ENCODE measurements around the gene CD22. TPM values are rescaled to one million over a fixed set of nuclear protein-coding genes. Genes with fewer than 3 reads are reported as not detected.
A peak's percentile ranks its signal among the peaks of the same experiment; 100 is the strongest.
"Not testable (repeated sequence)": the region's sequence is repeated elsewhere in the genome, so short reads cannot be mapped to it uniquely, and the experiment has no call there.

CD22 gene
- total and polyA plus RNA-seq, 4 donors, result 9.4 to 39.4 (median 18.9) TPM

DNA sequence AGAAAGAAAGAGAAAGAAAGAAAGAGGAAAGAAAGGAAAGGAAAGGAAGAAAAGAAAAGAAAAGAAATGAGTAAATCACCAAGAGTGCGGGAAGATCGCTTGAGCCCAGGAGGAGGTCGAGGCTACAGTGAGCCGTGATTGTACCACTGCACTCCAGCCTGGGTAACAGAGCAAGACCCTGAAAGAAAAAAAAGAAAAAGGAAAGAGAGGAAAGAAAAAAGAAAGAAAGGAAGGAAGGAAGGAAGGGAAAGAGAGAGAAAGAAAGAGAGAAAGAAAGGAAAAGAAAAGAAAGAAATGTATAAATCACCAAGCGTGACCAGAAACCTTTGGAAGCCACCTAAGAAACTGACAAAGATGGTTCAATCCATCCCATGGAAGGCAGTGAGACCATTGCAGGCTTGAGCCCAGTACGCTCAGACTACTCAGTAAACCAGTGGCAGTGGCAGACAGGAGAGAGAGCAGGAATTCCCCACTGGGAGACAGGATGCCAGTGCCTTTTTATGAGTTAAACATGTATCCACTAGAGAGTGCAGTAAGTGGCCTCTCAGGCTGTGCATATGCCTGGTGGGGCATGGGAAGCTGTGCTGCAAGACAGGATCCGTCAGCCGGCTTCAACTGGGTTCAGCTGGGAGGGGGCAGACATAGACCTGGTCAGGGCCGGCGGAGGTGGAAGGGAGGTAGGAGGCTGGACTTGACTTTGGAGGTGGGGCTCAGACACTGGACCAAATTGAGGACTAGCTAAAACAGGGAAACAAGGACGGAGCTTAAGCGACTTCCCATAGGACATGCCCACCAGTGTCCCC, 46.7 kb downstream of the CD22 start:
- H3K27me3 ChIP-seq (ENCODE audit: control insufficient read depth, insufficient read depth, low read length), result no peaks in the 10 kb centered on the region
- no peaks in the 10 kb centered on the region for H3K4me1 ChIP-seq (ENCODE audit: control insufficient read depth, insufficient read depth, low read length)
- H3K27ac ChIP-seq (ENCODE audit: low read depth, low read length), result no peak overlapping the region
- WGBS (ENCODE audit: insufficient coverage), result 74% methylated on average over 9 of the region's 12 CpGs
- peak in 1 of 6 donors; percentile 0 for DNase-seq (ENCODE audit: low read depth in 4 of 6, low spot score in 6 of 6)
- peaks cover 1% of the 10 kb centered on the region for H3K9me3 ChIP-seq (ENCODE audit: control insufficient read depth, insufficient read depth, low read length)
- no peaks in the 10 kb centered on the region for H3K36me3 ChIP-seq (ENCODE audit: control insufficient read depth, insufficient read depth, low read length)
- H3K4me3 ChIP-seq (ENCODE audit: low read depth, low read length), result no peak overlapping the region

DNA sequence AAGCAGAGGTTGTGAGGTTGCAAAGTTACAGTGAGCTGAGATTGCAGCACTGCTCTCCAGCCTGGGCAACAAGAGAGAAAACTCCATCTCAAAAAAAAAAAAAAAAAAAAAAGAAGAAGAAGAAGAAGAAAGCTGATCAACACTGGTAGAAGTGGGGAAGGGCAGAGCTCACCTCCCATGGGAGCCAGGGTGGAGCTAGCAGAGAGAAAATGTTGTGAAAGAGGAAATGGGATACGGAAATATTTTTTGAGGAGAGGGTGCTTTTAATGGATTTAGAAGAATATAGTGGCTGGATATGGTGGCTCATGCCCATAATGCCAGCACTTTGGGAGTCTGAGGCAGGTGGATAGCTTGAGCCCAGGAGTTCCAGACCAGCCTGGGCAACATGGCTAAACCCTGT, 48.7 kb downstream of the CD22 start:
- H3K27ac ChIP-seq (ENCODE audit: low read depth, low read length), result no peak overlapping the region
- no peak overlapping the region for H3K4me3 ChIP-seq (ENCODE audit: low read depth, low read length)
- peaks cover 2% of the 10 kb centered on the region for H3K27me3 ChIP-seq (ENCODE audit: control insufficient read depth, insufficient read depth, low read length)
- DNase-seq (ENCODE audit: low read depth in 4 of 6, low spot score in 6 of 6), result no peak
- no peaks in the 10 kb centered on the region for H3K36me3 ChIP-seq (ENCODE audit: control insufficient read depth, insufficient read depth, low read length)
- WGBS (ENCODE audit: insufficient coverage), result 100% methylated on average over 1 of the region's 1 CpG
- no peaks in the 10 kb centered on the region for H3K4me1 ChIP-seq (ENCODE audit: control insufficient read depth, insufficient read depth, low read length)
- H3K9me3 ChIP-seq (ENCODE audit: control insufficient read depth, insufficient read depth, low read length), result peaks cover 1% of the 10 kb centered on the region

DNA sequence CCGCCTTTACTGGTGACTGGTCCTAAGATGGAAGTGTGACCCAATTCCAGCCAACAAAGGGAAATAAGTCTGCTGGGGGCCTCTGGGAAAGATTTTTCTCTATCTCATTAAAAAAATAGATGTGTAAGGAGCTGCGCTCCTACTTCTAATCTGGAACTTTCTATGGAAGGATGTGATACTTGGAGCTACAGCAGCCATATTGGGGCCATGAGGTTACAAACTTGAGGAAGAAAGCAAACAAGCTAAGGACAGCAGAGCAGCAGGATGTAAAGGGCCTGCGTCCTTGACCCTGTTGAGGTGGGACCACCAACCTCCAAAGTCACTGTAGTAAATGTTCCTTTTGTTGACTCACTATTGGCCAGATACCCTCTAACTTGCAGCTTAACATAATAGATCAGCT, 49.4 kb downstream of the CD22 start:
- H3K36me3 ChIP-seq (ENCODE audit: control insufficient read depth, insufficient read depth, low read length), result no peaks in the 10 kb centered on the region
- 90% methylated on average over 1 of the region's 3 CpGs for WGBS (ENCODE audit: insufficient coverage)
- no peaks in the 10 kb centered on the region for H3K4me1 ChIP-seq (ENCODE audit: control insufficient read depth, insufficient read depth, low read length)
- peaks cover 2% of the 10 kb centered on the region for H3K27me3 ChIP-seq (ENCODE audit: control insufficient read depth, insufficient read depth, low read length)
- peak in 1 of 6 donors; percentile 0 for DNase-seq (ENCODE audit: low read depth in 4 of 6, low spot score in 6 of 6)
- H3K4me3 ChIP-seq (ENCODE audit: low read depth, low read length), result no peak overlapping the region
- H3K27ac ChIP-seq (ENCODE audit: low read depth, low read length), result no peak overlapping the region
- peaks cover 1% of the 10 kb centered on the region for H3K9me3 ChIP-seq (ENCODE audit: control insufficient read depth, insufficient read depth, low read length)

DNA sequence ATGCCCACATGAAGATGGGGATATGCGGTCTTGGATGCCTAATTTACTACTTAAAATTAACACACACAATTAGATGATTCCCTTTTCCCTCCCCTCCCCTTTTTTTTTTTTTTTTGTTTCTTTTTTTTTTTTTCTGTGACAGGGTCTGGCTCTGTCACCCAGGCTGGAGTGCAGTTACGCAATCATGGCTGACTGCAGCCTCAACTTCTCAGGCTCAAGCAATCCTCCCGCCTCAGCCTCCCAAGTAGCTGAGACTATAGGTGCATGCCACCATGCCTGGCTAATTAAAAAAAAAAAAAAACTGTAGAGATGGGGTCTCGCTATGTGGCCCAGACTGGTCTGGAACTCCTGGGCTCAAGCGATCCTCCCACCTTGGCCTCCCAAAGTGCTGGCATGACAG, 50.6 kb downstream of the CD22 start:
- WGBS (ENCODE audit: insufficient coverage), result 90% methylated on average over 2 of the region's 5 CpGs

DNA sequence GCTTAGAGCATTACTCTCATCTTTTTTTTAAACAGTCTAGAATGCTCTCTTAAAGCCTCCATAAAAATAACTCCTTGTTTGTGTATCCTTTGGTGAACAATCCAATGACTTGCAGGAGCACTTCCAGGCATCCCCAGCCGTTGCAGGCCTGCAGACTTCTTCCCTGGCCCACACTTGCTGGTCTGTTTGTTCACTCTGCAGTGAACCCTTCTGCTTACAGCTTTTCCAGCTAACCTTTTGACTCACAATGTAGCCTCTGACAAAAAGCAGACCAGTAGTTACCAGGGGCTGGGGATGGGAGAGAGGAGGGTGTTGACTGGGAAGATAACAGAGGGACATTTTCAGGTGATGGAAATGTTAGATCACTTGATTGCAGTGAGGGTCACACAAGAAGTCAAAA, 51.0 kb downstream of the CD22 start:
- Histone ChIP-seq H3K4me1 (ENCODE audit: control insufficient read depth, insufficient read depth, low read length) (no peaks in the 10 kb centered on the region), H3K9me3 (ENCODE audit: control insufficient read depth, insufficient read depth, low read length) (peaks cover 4% of the 10 kb centered on the region), H3K27me3 (ENCODE audit: control insufficient read depth, insufficient read depth, low read length) (peaks cover 2% of the 10 kb centered on the region), H3K4me3 (ENCODE audit: low read depth, low read length) (no peak overlapping the region), H3K36me3 (ENCODE audit: control insufficient read depth, insufficient read depth, low read length) (no peaks in the 10 kb centered on the region), H3K27ac (ENCODE audit: low read depth, low read length) (no peak overlapping the region)
- DNase-seq (ENCODE audit: low read depth in 4 of 6, low spot score in 6 of 6), result peak in 1 of 6 donors; percentile 0
- 50% methylated on average over 1 of the region's 1 CpG for WGBS (ENCODE audit: insufficient coverage)

More for the DNA sequence above, 50.6 kb downstream of the CD22 start:
- H3K9me3 ChIP-seq (ENCODE audit: control insufficient read depth, insufficient read depth, low read length); H3K36me3 ChIP-seq (ENCODE audit: control insufficient read depth, insufficient read depth, low read length); H3K4me3 ChIP-seq (ENCODE audit: low read depth, low read length); H3K4me1 ChIP-seq (ENCODE audit: control insufficient read depth, insufficient read depth, low read length); H3K27me3 ChIP-seq (ENCODE audit: control insufficient read depth, insufficient read depth, low read length); H3K27ac ChIP-seq (ENCODE audit: low read depth, low read length); DNase-seq (ENCODE audit: low read depth in 4 of 6, low spot score in 6 of 6): not testable (repeated sequence)

DNA sequence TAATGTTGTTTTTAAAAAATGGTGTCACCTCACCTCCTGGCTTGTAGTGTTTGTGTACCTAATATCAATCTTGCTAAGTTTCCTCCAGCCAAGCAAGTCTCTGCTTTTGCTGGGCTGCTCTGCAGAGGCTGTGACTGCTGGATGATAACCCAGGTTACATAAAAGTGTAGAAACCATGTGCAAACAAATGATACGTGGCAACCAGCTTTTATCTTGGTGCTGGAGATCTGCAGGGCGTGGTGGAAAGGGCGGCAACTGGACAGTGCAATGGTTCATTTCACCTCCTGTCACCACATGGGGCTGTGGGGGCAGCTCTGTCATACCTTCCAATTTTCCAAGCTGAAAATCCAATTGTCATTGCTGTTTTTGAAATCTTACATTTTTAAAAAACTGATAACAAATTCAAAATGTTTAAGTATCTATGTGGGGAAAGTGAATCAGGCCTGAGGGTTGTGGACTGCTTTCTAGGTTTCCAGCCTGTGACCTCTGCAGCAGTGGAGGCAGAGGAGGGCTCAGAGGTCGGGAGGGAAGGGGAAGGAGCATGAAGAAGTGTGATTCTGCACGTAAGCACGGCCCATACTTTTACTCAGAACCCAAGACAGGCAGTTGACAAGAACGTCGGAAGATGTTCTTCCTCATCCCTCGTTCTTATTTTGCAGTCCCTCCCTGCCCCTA, 51.6 kb downstream of the CD22 start:
- peak in 1 of 6 donors; percentile 0 for DNase-seq (ENCODE audit: low read depth in 4 of 6, low spot score in 6 of 6)
- Histone ChIP-seq H3K4me3 (ENCODE audit: low read depth, low read length) (no peak overlapping the region), H3K27ac (ENCODE audit: low read depth, low read length) (no peak overlapping the region), H3K27me3 (ENCODE audit: control insufficient read depth, insufficient read depth, low read length) (peaks cover 2% of the 10 kb centered on the region), H3K36me3 (ENCODE audit: control insufficient read depth, insufficient read depth, low read length) (no peaks in the 10 kb centered on the region), H3K9me3 (ENCODE audit: control insufficient read depth, insufficient read depth, low read length) (peaks cover 4% of the 10 kb centered on the region), H3K4me1 (ENCODE audit: control insufficient read depth, insufficient read depth, low read length) (no peaks in the 10 kb centered on the region)
- 72% methylated on average over 9 of the region's 9 CpGs for WGBS (ENCODE audit: insufficient coverage)

DNA sequence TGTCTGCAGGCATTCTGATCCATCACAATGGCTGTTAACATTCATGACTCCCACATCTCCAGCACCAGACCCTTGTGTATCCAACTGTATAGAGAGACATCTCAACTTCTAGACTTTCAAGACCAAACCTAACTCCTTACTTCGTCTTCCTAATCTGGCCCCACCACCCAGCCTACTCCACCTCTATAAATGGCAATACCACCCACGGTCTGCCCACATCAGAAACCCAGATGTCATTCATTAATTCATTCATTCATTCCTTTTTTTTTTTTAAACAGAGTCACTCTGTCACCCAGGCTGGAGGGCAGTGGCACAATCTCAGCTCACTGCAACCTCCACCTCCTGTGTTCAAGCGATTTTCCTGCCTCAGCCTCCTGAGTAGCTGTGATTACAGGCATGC, 52.3 kb downstream of the CD22 start:
- Histone ChIP-seq H3K27me3 (ENCODE audit: control insufficient read depth, insufficient read depth, low read length) (peaks cover 2% of the 10 kb centered on the region), H3K27ac (ENCODE audit: low read depth, low read length) (no peak overlapping the region), H3K36me3 (ENCODE audit: control insufficient read depth, insufficient read depth, low read length) (no peaks in the 10 kb centered on the region), H3K4me1 (ENCODE audit: control insufficient read depth, insufficient read depth, low read length) (no peaks in the 10 kb centered on the region), H3K9me3 (ENCODE audit: control insufficient read depth, insufficient read depth, low read length) (peaks cover 4% of the 10 kb centered on the region), H3K4me3 (ENCODE audit: low read depth, low read length) (no peak overlapping the region)
- no peak for DNase-seq (ENCODE audit: low read depth in 4 of 6, low spot score in 6 of 6)
- 73% methylated on average over 3 of the region's 3 CpGs for WGBS (ENCODE audit: insufficient coverage)

DNA sequence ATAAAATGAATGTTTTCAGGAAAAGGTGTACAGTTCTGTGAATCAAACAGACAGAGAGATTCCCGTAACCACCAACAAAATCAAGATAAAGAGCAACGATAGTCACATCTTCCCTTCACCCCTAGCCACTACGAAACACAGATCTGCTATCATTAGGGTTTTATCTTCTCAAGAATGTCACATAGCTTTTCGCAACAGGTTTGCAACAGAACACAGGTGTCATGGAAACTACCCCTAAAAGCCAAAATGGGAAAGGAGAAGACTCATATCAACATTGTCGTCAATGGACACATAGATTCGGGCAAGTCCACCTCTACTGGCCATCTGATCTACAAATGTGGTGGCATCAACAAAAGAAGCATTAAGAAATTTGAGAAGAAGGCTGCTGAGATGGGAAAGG, 52.9 kb downstream of the CD22 start:
- Histone ChIP-seq H3K27me3 (ENCODE audit: control insufficient read depth, insufficient read depth, low read length) (peaks cover 2% of the 10 kb centered on the region), H3K36me3 (ENCODE audit: control insufficient read depth, insufficient read depth, low read length) (no peaks in the 10 kb centered on the region), H3K27ac (ENCODE audit: low read depth, low read length) (no peak overlapping the region), H3K4me1 (ENCODE audit: control insufficient read depth, insufficient read depth, low read length) (no peaks in the 10 kb centered on the region), H3K9me3 (ENCODE audit: control insufficient read depth, insufficient read depth, low read length) (peaks cover 4% of the 10 kb centered on the region), H3K4me3 (ENCODE audit: low read depth, low read length) (no peak overlapping the region)
- DNase-seq (ENCODE audit: low read depth in 4 of 6, low spot score in 6 of 6), result peak in 1 of 6 donors; percentile 0
- 85% methylated on average over 3 of the region's 6 CpGs for WGBS (ENCODE audit: insufficient coverage)

DNA sequence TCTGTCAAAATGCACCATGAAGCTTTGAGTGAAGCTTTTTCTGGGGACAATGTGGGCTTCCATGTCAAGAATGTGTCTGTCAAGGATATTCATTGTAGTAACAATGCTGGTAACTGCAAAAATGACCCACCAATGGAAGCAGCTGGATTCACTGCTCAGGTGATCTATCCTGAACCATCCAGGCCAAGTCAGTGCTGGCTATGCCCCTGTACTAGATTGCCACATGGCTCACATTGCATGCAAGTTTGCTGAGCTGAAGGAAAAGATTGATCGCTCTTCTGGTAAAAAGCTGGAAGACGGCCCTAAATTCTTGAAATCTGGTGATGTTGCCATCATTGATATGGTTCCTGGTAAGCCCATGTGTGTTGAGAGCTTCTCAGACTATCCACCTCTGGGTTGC, 54.5 kb downstream of the CD22 start:
- Histone ChIP-seq H3K4me1 (ENCODE audit: control insufficient read depth, insufficient read depth, low read length) (no peaks in the 10 kb centered on the region), H3K9me3 (ENCODE audit: control insufficient read depth, insufficient read depth, low read length) (peaks cover 3% of the 10 kb centered on the region), H3K27me3 (ENCODE audit: control insufficient read depth, insufficient read depth, low read length) (peaks cover 2% of the 10 kb centered on the region), H3K4me3 (ENCODE audit: low read depth, low read length) (no peak overlapping the region), H3K36me3 (ENCODE audit: control insufficient read depth, insufficient read depth, low read length) (no peaks in the 10 kb centered on the region), H3K27ac (ENCODE audit: low read depth, low read length) (no peak overlapping the region)
- DNase-seq (ENCODE audit: low read depth in 4 of 6, low spot score in 6 of 6), result no peak
- WGBS (ENCODE audit: insufficient coverage), result 93% methylated on average over 2 of the region's 2 CpGs
